Right lobe of liver (tissue), 4 donors: ENCODE measurements around the gene CRYBG3.

Experiments used
- CTCF ChIP-seq, 4 donors: fragments of 200-600 bp in 3 of 4; fragments of 450-650 bp in 1 of 4; IDR thresholded peaks; one replicate each; pipeline versions ENCODE4 v1.5.1 to v1.8.0; 2016 to 2022; ENCODE audit warnings: antibody characterized with exemption in 4 of 4, mild to moderate bottlenecking in 2 of 4
- POLR2A ChIP-seq: fragments of 450-650 bp; IDR thresholded peaks from one replicate; pipeline ENCODE4 v1.6.1; 2017; ENCODE audit warnings: antibody characterized with exemption, mild to moderate bottlenecking
- donor health status: DM: no; HTN: no; CAD: no.
- donor health status: DM: no; HTN: no; CAD: no.
- donor health status: DM: no; HTN: yes; CAD: no.

- TF ChIP-seq CTCF (IDR thresholded peaks at IDR 0.05) (no peak), POLR2A (no peak)
These were observed 170.8 kb downstream of the CRYBG3 start for GRCh38 chr3:97992547-97993173.
